A549 (cell line): ENCODE measurements around the gene ZNF423. TPM values are rescaled to one million over a fixed set of nuclear protein-coding genes. Genes with fewer than 3 reads are reported as not detected.

ENCODE experiments used
- ATAC-seq, 2 experiments: fragments of 200-7000 bp in 1 of 2; fragments of >200 bp in 1 of 2; cut with Nextera tagmentation in 1 of 2; cut with Tn5 transposase in 1 of 2; 3 replicates each; pipeline versions ENCODE4 v1.8.0 to v1.9.1; 2018 to 2020; ENCODE audit warnings: mild to moderate bottlenecking in 1 of 2, moderate library complexity in 1 of 2
- CTCF ChIA-PET: fragments of 300-600 bp; sonication (Branson Sonifier 250); formaldehyde crosslinking; extraction: SDS; loops from one replicate; lab custom pipeline; 2021; ENCODE audit warnings: antibody characterized with exemption, inconsistent platforms; lab: Yijun Ruan, JAX
- POLR2A ChIA-PET: fragments of 350-600 bp; formaldehyde crosslinking; extraction: SDS; loops from one replicate; lab custom pipeline; 2021; ENCODE audit warnings: antibody characterized with exemption, inconsistent platforms; lab: Yijun Ruan, JAX
- DNase-seq, 2 experiments: peaks; one replicate each; pipeline versions ENCODE4 v3.0.0 to v3.0.0-alpha.2; 2011 to 2016; ENCODE audit warnings: low read depth in 1 of 2, low spot score in 1 of 2
- FAIRE-seq: peaks from 2 replicates; lab custom pipeline; 2011; peaks lifted over from hg19 to GRCh38; lab: Jason Lieb, UNC
- H3K27ac ChIP-seq, 2 experiments: fragments of >200 bp; sonication (Bioruptor Twin); formaldehyde crosslinking; 3 replicates each; pipeline ENCODE4 v1.5.1; 2016 to 2017
- H3K4me1 ChIP-seq: fragments of >200 bp; sonication (Bioruptor Twin); formaldehyde crosslinking; 3 replicates; pipeline ENCODE4 v1.6.1; 2016
- H3K4me2 ChIP-seq: fragments of >200 bp; sonication (Bioruptor Twin); formaldehyde crosslinking; 3 replicates; pipeline ENCODE4 v1.6.1; 2016
- H3K4me3 ChIP-seq: fragments of >200 bp; sonication (Bioruptor Twin); formaldehyde crosslinking; 3 replicates; pipeline ENCODE4 v1.5.1; 2016
- H3K9me3 ChIP-seq: fragments of >200 bp; sonication (Bioruptor Twin); formaldehyde crosslinking; 3 replicates; pipeline ENCODE4 v1.6.1; 2016
- BCL3 ChIP-seq: fragments of >200 bp; sonication (Bioruptor Twin); formaldehyde crosslinking; IDR thresholded peaks from 3 replicates; pipeline ENCODE4 v1.6.1; 2016
- CHD4 ChIP-seq: fragments of 200-600 bp; sonication (generic); IDR thresholded peaks from 2 replicates; pipeline ENCODE4 v1.6.1; 2016; ENCODE audit warnings: antibody characterized with exemption, mild to moderate bottlenecking, borderline replicate concordance
- CTCF ChIP-seq: fragments of >200 bp; sonication (Bioruptor Twin); formaldehyde crosslinking; IDR thresholded peaks from 3 replicates; pipeline ENCODE4 v1.5.1; 2016
- FOSB ChIP-seq: fragments of 250-450 bp; sonication (Bioruptor Pico); IDR thresholded peaks from 2 replicates; pipeline ENCODE4 v1.5.0; 2020; ENCODE audit warnings: mild to moderate bottlenecking, moderate library complexity
- FOSL2 ChIP-seq, 2 experiments: fragments of 450-650 bp in 1 of 2; fragments of >200 bp in 1 of 2; sonication (Bioruptor Twin) in 1 of 2; formaldehyde crosslinking; IDR thresholded peaks; 2 replicates each; pipeline versions ENCODE4 v1.5.0 to v1.6.1; 2016 to 2020; ENCODE audit warnings: mild to moderate bottlenecking in 1 of 2, moderate library complexity in 1 of 2
- HMGXB4 ChIP-seq: fragments of 250-450 bp; sonication (Bioruptor Pico); IDR thresholded peaks from 2 replicates; pipeline ENCODE4 v1.5.0; 2021; ENCODE audit warnings: mild to moderate bottlenecking, moderate library complexity, borderline replicate concordance
- HOXB5 ChIP-seq: fragments of 250-450 bp; sonication (Bioruptor Pico); IDR thresholded peaks from 2 replicates; pipeline ENCODE4 v1.5.0; 2020; ENCODE audit warnings: mild to moderate bottlenecking, moderate library complexity
- JUN ChIP-seq, 2 experiments: fragments of >200 bp; sonication (Bioruptor Twin); formaldehyde crosslinking; IDR thresholded peaks; 2 replicates in 1 of 2; 3 replicates in 1 of 2; pipeline ENCODE4 v1.6.1; 2016 to 2017
- PHF8 ChIP-seq: fragments of 200-600 bp; sonication (generic); IDR thresholded peaks from 2 replicates; pipeline ENCODE4 v1.6.1; 2016; ENCODE audit warnings: low read depth, mild to moderate bottlenecking, antibody characterized with exemption, moderate library complexity, borderline replicate concordance
- POLR2A ChIP-seq: IDR thresholded peaks from 2 replicates; pipeline ENCODE4 v1.6.1; 2012; ENCODE audit warnings: mild to moderate bottlenecking, low read length
- RAD21 ChIP-seq, 2 experiments: fragments of >200 bp in 1 of 2; sonication (Bioruptor Twin) in 1 of 2; formaldehyde crosslinking in 1 of 2; IDR thresholded peaks in 1 of 2; conservative IDR thresholded peaks in 1 of 2; 2 replicates in 1 of 2; 3 replicates in 1 of 2; pipeline ENCODE4 v1.6.1; 2012 to 2018; ENCODE audit warnings: inconsistent platforms in 1 of 2
- RCOR1 ChIP-seq: fragments of 150-350 bp; IDR thresholded peaks from 2 replicates; pipeline ENCODE4 v1.6.1; 2014; ENCODE audit warnings: antibody characterized with exemption, low read length, low read depth
- REST ChIP-seq: fragments of 200-600 bp; sonication (generic); IDR thresholded peaks from 2 replicates; pipeline ENCODE4 v1.6.1; 2016; ENCODE audit warnings: antibody characterized with exemption, mild to moderate bottlenecking, moderate library complexity
- RNF2 ChIP-seq: fragments of 200-600 bp; sonication (generic); IDR thresholded peaks from 2 replicates; pipeline ENCODE4 v1.6.1; 2016; ENCODE audit warnings: low read depth, mild to moderate bottlenecking, antibody characterized with exemption, moderate library complexity, borderline replicate concordance
- SMC3 ChIP-seq: fragments of >200 bp; sonication (Bioruptor Twin); formaldehyde crosslinking; IDR thresholded peaks from 3 replicates; pipeline ENCODE4 v1.6.1; 2018; ENCODE audit warnings: inconsistent platforms
- USF2 ChIP-seq: fragments of 450-650 bp; IDR thresholded peaks from 2 replicates; pipeline ENCODE4 v1.6.1; 2014; ENCODE audit warnings: antibody characterized with exemption
- ZNF302 ChIP-seq: fragments of 250-450 bp; sonication (Bioruptor Pico); IDR thresholded peaks from 2 replicates; pipeline ENCODE4 v1.9.0; 2021; ENCODE audit warnings: inconsistent platforms, mild to moderate bottlenecking, moderate library complexity
- WGBS: methylation state at CpG from one replicate; pipeline ENCODE4 v1.1.6; 2017; ENCODE audit errors: missing lambda C conversion rate; 5-methylcytosine and 5-hydroxymethylcytosine counted together
- polyA plus RNA-seq, 4 experiments: library from polyadenylated mRNA; depleted of rRNA in 3 of 4; stranded (reverse); fragments of >200 nt; fragmentation: RNase III in 1 of 4; extraction: RNeasy Plus Mini Kit Qiagen cat#74134 plus additional on column Dnase treatment in 1 of 4; gene quantifications; 2 replicates in 3 of 4; 3 replicates in 1 of 4; pipeline ENCODE4 v1.2.3, GENCODE V29; 2011 to 2017

Gene ZNF423
- polyA plus RNA-seq, 2 of the 4 experiments (the other 2 are of a cell fraction): 0.04 to 0.10 TPM

DNA sequence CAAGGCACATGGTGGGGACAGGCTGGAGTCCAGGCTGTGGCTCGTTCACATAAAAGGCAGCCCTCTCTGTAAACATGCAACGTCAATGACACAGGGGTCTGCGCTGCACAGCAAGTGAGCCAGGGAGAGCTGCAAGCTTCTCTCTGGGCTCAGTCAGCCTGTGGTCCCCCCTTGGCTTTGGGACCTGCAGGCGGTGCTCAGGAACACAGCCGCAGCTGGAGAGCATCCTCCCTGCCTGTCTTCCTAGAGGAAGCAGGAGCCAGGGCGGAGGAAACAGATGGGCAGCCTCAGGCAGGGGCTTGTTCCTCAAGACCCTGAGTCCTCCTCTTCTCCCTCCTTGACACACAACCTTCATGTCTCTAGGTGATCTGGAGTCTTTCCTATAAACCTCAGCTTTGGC lies 254.3 kb downstream of the ZNF423 start:
- POLR2A ChIA-PET: no interaction called here
- CTCF ChIA-PET: interaction anchor here (1.1 kb wide), 1 partner anchor 9 kb away, joined by 4 read pairs; no protein-coding TSS in a partner anchor
- Histone ChIP-seq H3K4me1 (no peaks in the 10 kb centered on the region), H3K4me2 (no peak overlapping the region), H3K4me3 (no peak overlapping the region), H3K27ac (no peak overlapping the region), H3K9me3 (no peaks in the 10 kb centered on the region)
- no peak for FAIRE-seq
- TF ChIP-seq RNF2 (no peak), POLR2A (no peak), SMC3 (no peak), FOSB (CRISPR knock-in tag) (no peak), USF2 (no peak), CHD4 (no peak), FOSL2 (IDR thresholded peaks at IDR 0.05) (no peak), FOSL2 (CRISPR knock-in tag; IDR thresholded peaks at IDR 0.05) (no peak), HMGXB4 (CRISPR knock-in tag) (no peak), REST (no peak), BCL3 (no peak), PHF8 (no peak), CTCF (no peak), ZNF302 (CRISPR knock-in tag) (no peak)
- WGBS: 37% methylated on average over 5 of the region's 6 CpGs
- no peak; a peak in 1 of 6 replicates for ATAC-seq
- DNase-seq: no peak

- POLR2A ChIA-PET: no interaction called here
- Histone ChIP-seq H3K4me3 (no peak overlapping the region), H3K27ac (no peak overlapping the region), H3K4me2 (no peak overlapping the region), H3K4me1 (no peaks in the 10 kb centered on the region), H3K9me3 (no peaks in the 10 kb centered on the region)
- CTCF ChIA-PET: interaction anchor here (1.1 kb wide), 1 partner anchor 8 kb away, joined by 4 read pairs; no protein-coding TSS in a partner anchor
- TF ChIP-seq JUN (IDR thresholded peaks at IDR 0.05) (no peak), RAD21 (conservative IDR thresholded peaks at IDR 0.05 in 1 of 2, IDR thresholded peaks at IDR 0.05 in 1 of 2) (no peak), PHF8 (no peak), RCOR1 (no peak), HOXB5 (CRISPR knock-in tag) (no peak), RNF2 (no peak)
- ATAC-seq (no peak), DNase-seq (no peak), FAIRE-seq (no peak)
- WGBS: 30% methylated on average over 8 of the region's 8 CpGs
These were observed 254.9 kb downstream of the ZNF423 start for GRCh38 chr16:49600976-49601375.
